Tibial nerve (tissue), 4 donors: ENCODE measurements around the gene RFX6. TPM values are rescaled to one million over a fixed set of nuclear protein-coding genes. Genes with fewer than 3 reads are reported as not detected.
"Not testable (repeated sequence)": the region's sequence is repeated elsewhere in the genome, so short reads cannot be mapped to it uniquely, and the experiment has no call there.

Experiments
- DNase-seq, 2 donors: peaks; one replicate each; pipeline ENCODE4 v3.0.0-alpha.2; 2019; ENCODE audit warnings: low spot score in 2 of 2
- H3K27ac ChIP-seq, 4 donors: fragments of 200-600 bp; sonication (generic) in 3 of 4; one replicate each; pipeline ENCODE4 v1.5.1; 2017 to 2019; ENCODE audit warnings: mild to moderate bottlenecking in 1 of 4
- H3K27me3 ChIP-seq, 2 donors: fragments of 200-600 bp; sonication (generic) in 1 of 2; one replicate each; pipeline versions ENCODE4 v1.5.1 to v1.6.0; 2017 to 2019
- H3K36me3 ChIP-seq, 3 donors: fragments of 200-600 bp; sonication (generic); one replicate each; pipeline ENCODE4 v1.5.1; 2018 to 2019
- H3K4me1 ChIP-seq, 4 donors: fragments of 200-600 bp; sonication (generic) in 3 of 4; one replicate each; pipeline ENCODE4 v1.5.1; 2017 to 2019
- H3K4me3 ChIP-seq, 4 donors: fragments of 200-600 bp; sonication (generic) in 3 of 4; one replicate each; pipeline ENCODE4 v1.5.1; 2017 to 2019; ENCODE audit warnings: mild to moderate bottlenecking in 1 of 4, moderate library complexity in 1 of 4
- H3K9me3 ChIP-seq, 4 donors: fragments of 200-600 bp; sonication (generic) in 3 of 4; one replicate each; pipeline ENCODE4 v1.5.1; 2017 to 2019
- EP300 ChIP-seq, 2 donors: sonication (generic); formaldehyde crosslinking; IDR thresholded peaks; one replicate each; pipeline ENCODE4 v1.6.1; 2017; ENCODE audit warnings: antibody characterized with exemption in 2 of 2, mild to moderate bottlenecking in 1 of 2
- POLR2A ChIP-seq, 2 donors: fragments of 450-650 bp; IDR thresholded peaks; one replicate each; pipeline ENCODE4 v1.6.1; 2017; ENCODE audit warnings: antibody characterized with exemption in 2 of 2, mild to moderate bottlenecking in 2 of 2, moderate library complexity in 2 of 2
- WGBS, 2 donors: methylation state at CpG; one replicate each; pipeline ENCODE4 v1.1.5; 2018; 5-methylcytosine and 5-hydroxymethylcytosine counted together
- total RNA-seq, 4 donors: library from RNA; depleted of rRNA; stranded (reverse); fragments of >200 nt; gene quantifications; one replicate each; pipeline ENCODE4 v1.1.0, GENCODE V29; 2016
- TF ChIP-seq, protein P1 (sequence below), 5 experiments: fragments of 200-600 bp in 3 of 5; fragments of 450-650 bp in 2 of 5; sonication (generic) in 3 of 5; IDR thresholded peaks; one replicate each; pipeline ENCODE4 v1.5.1; 2016 to 2019; ENCODE audit warnings: antibody characterized with exemption in 5 of 5, mild to moderate bottlenecking in 3 of 5, moderate library complexity in 2 of 5

The RFX6 gene, protein sequence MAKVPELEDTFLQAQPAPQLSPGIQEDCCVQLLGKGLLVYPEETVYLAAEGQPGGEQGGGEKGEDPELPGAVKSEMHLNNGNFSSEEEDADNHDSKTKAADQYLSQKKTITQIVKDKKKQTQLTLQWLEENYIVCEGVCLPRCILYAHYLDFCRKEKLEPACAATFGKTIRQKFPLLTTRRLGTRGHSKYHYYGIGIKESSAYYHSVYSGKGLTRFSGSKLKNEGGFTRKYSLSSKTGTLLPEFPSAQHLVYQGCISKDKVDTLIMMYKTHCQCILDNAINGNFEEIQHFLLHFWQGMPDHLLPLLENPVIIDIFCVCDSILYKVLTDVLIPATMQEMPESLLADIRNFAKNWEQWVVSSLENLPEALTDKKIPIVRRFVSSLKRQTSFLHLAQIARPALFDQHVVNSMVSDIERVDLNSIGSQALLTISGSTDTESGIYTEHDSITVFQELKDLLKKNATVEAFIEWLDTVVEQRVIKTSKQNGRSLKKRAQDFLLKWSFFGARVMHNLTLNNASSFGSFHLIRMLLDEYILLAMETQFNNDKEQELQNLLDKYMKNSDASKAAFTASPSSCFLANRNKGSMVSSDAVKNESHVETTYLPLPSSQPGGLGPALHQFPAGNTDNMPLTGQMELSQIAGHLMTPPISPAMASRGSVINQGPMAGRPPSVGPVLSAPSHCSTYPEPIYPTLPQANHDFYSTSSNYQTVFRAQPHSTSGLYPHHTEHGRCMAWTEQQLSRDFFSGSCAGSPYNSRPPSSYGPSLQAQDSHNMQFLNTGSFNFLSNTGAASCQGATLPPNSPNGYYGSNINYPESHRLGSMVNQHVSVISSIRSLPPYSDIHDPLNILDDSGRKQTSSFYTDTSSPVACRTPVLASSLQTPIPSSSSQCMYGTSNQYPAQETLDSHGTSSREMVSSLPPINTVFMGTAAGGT
- total RNA-seq: under 1 TPM in 1 of 4 donors, not detected in 3; 0.22 TPM

DNA sequence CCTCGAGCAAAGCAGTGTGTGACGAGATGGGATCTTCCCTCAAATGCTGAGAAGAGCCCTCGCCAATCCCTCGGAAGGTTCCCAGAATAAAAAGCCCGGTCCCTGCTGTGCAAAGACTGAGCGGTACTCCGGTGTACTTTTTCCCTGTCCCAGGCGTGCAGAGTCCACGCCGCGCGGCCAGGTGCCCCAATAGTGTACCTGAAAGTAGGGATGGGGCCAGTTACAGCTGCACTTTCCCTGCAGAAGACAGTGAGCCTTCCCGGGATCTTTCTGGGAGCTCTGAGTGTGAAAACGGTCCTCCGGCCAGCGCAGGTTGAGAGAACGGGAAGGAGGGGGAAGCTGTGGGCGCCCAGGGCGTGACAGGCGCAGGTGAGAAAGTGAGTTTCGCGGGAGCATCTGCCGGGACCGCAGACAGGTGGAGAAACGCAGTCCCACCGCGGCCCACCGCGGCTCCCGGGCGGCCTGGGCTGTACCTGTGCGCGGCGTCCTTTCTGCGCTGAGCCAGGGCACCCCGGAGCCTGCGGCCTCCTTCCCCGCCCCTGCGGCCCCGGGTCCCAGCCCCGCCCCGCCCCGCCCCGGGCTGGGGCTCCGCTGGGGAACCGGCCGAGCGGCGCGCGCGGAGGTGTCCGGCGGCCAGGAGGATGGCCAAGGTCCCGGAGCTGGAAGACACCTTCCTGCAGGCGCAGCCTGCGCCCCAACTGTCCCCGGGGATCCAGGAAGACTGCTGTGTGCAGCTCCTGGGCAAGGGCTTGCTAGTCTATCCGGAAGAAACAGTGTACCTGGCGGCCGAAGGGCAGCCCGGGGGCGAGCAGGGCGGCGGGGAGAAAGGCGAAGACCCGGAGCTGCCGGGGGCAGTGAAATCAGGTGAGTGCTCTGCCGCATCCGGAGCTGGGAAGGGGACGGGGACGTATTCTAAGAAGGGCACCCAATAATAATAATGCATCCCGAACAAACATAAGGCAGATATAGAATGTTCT is at the start of gene RFX6:
Gene RFX6 (plus strand): TSS at position 608 of the 977 bp plus-strand sequence. CDS start 34 bp downstream, at position 642.
- Histone ChIP-seq H3K4me1 (peaks cover 0 to 17% (median 3%) of the 10 kb centered on the region in 4 donors), H3K27ac (no peak within 1 kb of the TSS), H3K36me3 (no peaks in the 10 kb centered on the region), H3K4me3 (peak within 1 kb of the TSS in 2 of 4 donors; percentile 8 to 43), H3K27me3 (peaks cover 0 to 48% of the 10 kb centered on the region in 2 donors), H3K9me3 (peaks cover 0 to 3% (median 0%) of the 10 kb centered on the region in 4 donors)
- no peak for DNase-seq
- 1 to 3% methylated on average over 43 to 44 of the region's 73 CpGs for WGBS, 2 donors
- TF ChIP-seq POLR2A (IDR thresholded peaks at IDR 0.05) (no peak), EP300 (IDR thresholded peaks at IDR 0.05) (no peak)
- TF ChIP-seq, protein P1, sequence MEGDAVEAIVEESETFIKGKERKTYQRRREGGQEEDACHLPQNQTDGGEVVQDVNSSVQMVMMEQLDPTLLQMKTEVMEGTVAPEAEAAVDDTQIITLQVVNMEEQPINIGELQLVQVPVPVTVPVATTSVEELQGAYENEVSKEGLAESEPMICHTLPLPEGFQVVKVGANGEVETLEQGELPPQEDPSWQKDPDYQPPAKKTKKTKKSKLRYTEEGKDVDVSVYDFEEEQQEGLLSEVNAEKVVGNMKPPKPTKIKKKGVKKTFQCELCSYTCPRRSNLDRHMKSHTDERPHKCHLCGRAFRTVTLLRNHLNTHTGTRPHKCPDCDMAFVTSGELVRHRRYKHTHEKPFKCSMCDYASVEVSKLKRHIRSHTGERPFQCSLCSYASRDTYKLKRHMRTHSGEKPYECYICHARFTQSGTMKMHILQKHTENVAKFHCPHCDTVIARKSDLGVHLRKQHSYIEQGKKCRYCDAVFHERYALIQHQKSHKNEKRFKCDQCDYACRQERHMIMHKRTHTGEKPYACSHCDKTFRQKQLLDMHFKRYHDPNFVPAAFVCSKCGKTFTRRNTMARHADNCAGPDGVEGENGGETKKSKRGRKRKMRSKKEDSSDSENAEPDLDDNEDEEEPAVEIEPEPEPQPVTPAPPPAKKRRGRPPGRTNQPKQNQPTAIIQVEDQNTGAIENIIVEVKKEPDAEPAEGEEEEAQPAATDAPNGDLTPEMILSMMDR (IDR thresholded peaks at IDR 0.05): no peak

DNA sequence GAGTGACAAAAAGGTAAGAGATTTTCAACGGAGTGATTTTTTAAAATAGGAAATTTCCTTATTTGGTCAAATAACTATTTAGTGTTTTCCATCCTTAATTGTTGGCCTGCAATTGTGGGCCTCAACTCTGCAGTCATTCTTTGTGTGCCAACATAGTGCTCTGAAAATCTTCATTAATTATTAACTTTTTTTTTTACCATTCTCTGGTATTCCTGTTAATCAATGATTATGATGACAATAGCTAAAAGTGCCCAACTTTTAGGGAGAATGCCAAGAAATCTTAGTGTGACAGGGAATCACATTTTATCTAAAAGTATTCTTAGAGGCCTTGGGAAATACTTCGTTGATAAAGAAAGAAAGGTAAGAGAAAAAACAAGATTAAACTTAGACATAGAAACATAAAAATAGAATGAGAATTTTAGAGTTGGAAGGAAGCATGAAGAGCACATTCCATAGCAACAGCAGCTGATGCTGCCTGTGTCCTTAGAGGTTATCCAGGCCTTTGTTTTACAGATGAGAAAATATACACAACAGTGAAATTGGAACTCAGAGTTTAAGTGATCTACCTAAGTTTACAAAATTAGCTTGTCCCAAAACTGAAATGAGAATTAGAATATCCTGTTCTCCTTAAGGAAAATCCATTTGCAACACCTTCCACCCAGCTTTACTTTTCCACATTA is 49.3 kb upstream of the RFX6 start:
- no peak overlapping the region for H3K4me3 ChIP-seq
- H3K36me3 ChIP-seq: no peaks in the 10 kb centered on the region
- H3K27ac ChIP-seq: no peak overlapping the region
- H3K9me3 ChIP-seq: peaks cover 0 to 20% (median 4%) of the 10 kb centered on the region in 4 donors
- 53 to 54% methylated on average over 2 of the region's 2 CpGs for WGBS, 2 donors
- H3K27me3 ChIP-seq: no peaks in the 10 kb centered on the region
- no peaks in the 10 kb centered on the region for H3K4me1 ChIP-seq
- TF ChIP-seq, protein P1 (IDR thresholded peaks at IDR 0.05): no peak
- TF ChIP-seq POLR2A (IDR thresholded peaks at IDR 0.05) (no peak), EP300 (IDR thresholded peaks at IDR 0.05) (no peak)
- no peak for DNase-seq

DNA sequence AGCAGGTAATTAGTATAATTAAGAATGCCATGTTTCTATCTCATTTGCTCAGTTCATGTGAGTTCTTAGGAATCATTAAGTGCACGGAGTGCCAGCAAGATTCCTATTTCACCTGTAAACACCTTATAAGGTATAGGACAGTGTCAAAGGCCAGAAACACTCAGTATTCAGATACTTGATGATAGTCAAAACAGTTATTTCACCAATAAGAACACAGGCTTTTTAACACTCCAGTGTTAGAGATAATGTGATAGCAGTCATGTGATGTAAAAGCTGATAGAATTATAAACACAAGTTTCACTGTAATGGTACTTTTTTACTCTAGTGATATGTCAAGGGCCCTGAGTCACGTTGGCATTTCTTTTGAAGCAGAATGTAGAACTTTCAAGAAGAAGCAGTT is 48.1 kb upstream of the RFX6 start, which contains the start of gene GPRC6A:
Gene GPRC6A (minus strand): TSS at position 101 of the 400 bp plus-strand sequence. CDS start 70 bp downstream, at position 31.
- Histone ChIP-seq H3K4me3 (no peak within 1 kb of the TSS), H3K36me3 (no peaks in the 10 kb centered on the region), H3K27me3 (no peaks in the 10 kb centered on the region), H3K4me1 (no peaks in the 10 kb centered on the region), H3K9me3 (peaks cover 0 to 7% (median 2%) of the 10 kb centered on the region in 4 donors), H3K27ac (no peak within 1 kb of the TSS)
- WGBS, 2 donors: 61 to 63% methylated on average over 2 of the region's 2 CpGs
- no peak for DNase-seq
- TF ChIP-seq, protein P1 (IDR thresholded peaks at IDR 0.05): no peak
- TF ChIP-seq EP300 (IDR thresholded peaks at IDR 0.05) (no peak), POLR2A (IDR thresholded peaks at IDR 0.05) (no peak)

DNA sequence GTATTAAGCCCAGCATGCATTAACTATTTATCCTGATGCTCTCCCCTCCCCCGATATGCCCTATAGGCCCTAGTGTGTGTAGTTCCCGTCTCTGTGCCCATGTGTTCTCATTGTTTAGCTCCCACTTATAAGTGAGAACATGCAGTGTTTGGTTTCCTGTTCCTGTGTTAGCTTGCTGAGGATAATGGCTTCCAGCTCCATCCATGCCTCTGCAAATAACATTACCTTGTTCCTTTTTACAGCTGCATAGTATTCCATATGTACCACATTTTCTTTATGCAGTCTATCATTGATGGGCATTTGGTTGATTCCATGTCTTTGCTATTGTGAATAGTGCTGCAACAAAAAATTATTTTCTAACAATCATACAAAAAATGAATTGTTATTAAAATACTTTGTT is 42.5 kb upstream of the RFX6 start:
- H3K36me3 ChIP-seq, DNase-seq, H3K4me3 ChIP-seq, H3K9me3 ChIP-seq, H3K27me3 ChIP-seq, H3K4me1 ChIP-seq, H3K27ac ChIP-seq: not testable (repeated sequence)
- WGBS, 2 donors: 91 to 94% methylated on average over 2 of the region's 2 CpGs
